LNCaP clone FGC (cell line): ENCODE results near the gene SEMA4F.
A peak's percentile ranks its signal among the peaks of the same experiment; 100 is the strongest.

Source experiments
- DNase-seq: peaks from one replicate; pipeline ENCODE4 v3.0.0-alpha.2; 2011; ENCODE audit warnings: low read depth
- H3K4me3 ChIP-seq: 2 replicates; pipeline ENCODE4 v1.5.1; 2011; ENCODE audit warnings: mild to moderate bottlenecking, low read depth, low read length, control low read depth
- TF ChIP-seq, protein P1 (sequence below): IDR thresholded peaks from 2 replicates; pipeline ENCODE4 v1.5.1; 2012; ENCODE audit warnings: mild to moderate bottlenecking; ENCODE audit not compliant: control insufficient read depth, insufficient read depth; ENCODE audit errors: extremely low read depth

Gene SEMA4F

DNA sequence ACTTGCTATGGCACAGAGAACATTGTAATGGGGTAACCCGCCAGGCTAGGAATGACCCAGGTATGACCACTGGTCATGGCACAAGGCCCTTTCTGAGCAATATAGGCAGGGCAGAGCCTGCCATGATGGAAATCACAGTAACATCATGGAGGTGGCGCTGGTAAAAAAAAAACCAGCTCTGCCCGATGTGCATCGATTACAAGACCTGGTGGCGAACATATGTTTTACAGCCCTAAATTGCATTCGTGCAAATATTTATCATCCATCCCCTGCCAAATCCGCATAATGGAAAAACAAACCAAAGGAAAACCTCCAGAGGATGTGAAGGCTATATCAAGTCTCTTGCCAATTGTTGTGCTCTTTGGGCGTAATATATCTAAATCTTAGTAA is 60.6 kb downstream of the SEMA4F start:
- H3K4me3 ChIP-seq: no peak overlapping the region
- no peak for DNase-seq
- TF ChIP-seq, protein P1, sequence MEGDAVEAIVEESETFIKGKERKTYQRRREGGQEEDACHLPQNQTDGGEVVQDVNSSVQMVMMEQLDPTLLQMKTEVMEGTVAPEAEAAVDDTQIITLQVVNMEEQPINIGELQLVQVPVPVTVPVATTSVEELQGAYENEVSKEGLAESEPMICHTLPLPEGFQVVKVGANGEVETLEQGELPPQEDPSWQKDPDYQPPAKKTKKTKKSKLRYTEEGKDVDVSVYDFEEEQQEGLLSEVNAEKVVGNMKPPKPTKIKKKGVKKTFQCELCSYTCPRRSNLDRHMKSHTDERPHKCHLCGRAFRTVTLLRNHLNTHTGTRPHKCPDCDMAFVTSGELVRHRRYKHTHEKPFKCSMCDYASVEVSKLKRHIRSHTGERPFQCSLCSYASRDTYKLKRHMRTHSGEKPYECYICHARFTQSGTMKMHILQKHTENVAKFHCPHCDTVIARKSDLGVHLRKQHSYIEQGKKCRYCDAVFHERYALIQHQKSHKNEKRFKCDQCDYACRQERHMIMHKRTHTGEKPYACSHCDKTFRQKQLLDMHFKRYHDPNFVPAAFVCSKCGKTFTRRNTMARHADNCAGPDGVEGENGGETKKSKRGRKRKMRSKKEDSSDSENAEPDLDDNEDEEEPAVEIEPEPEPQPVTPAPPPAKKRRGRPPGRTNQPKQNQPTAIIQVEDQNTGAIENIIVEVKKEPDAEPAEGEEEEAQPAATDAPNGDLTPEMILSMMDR: no peak

- TF ChIP-seq, protein P1: peak; percentile 67
- no peak for DNase-seq
- no peak overlapping the region for H3K4me3 ChIP-seq
Observed at GRCh38 chr2:74715081-74715791, 61.2 kb downstream of the SEMA4F start.

DNA sequence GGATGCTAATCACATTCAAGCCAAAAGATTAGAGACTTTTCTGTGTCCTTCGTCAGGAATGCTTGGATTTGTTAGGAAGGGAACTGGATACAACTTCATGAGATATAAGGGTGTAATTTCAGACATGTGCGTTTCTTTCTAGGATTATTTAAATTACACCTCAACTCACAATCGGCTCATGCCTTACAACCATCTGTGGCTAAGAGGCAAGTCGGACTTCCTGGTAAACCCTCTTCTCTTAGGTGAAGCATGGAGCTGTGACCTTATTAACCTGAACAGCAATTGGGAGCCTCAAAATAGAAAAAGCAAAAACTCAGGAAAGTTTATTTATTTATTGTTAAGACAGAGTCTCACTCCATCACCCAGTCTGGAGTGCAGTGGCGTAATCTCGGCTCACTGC is 61.8 kb downstream of the SEMA4F start:
- no peak overlapping the region for H3K4me3 ChIP-seq
- TF ChIP-seq, protein P1: no peak

GRCh38 chr2:74719066-74719465 is 65.0 kb downstream of the SEMA4F start:
- no peak overlapping the region for H3K4me3 ChIP-seq
- DNase-seq: no peak

More for the DNA sequence above, 61.8 kb downstream of the SEMA4F start:
- no peak for DNase-seq

DNA sequence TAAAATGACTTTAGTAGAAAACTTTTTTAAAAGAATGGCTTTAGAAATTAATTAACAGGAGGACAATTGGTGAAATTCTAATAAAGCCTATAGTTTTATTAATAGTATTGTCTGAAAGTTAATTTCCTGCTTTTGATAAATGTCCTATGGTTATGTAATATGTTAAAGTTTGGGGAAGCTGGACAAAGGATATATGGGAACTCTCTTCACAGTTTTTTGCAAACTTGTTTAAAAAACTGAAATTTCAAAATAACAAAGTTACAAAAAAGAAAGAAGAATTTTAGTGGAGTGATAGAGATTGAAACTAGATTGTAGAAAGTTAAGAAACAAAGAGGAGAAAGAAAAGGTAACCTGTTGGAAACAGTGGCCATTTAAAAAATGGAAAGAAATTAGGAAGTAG is 67.3 kb downstream of the SEMA4F start:
- no peak for DNase-seq
- no peak overlapping the region for H3K4me3 ChIP-seq
- TF ChIP-seq, protein P1: no peak

More at GRCh38 chr2:74719066-74719465, 65.0 kb downstream of the SEMA4F start:
- TF ChIP-seq, protein P1: no peak

GRCh38 chr2:74724496-74724895 is 70.4 kb downstream of the SEMA4F start:
- no peak overlapping the region for H3K4me3 ChIP-seq
- DNase-seq: no peak
- TF ChIP-seq, protein P1: no peak

DNA sequence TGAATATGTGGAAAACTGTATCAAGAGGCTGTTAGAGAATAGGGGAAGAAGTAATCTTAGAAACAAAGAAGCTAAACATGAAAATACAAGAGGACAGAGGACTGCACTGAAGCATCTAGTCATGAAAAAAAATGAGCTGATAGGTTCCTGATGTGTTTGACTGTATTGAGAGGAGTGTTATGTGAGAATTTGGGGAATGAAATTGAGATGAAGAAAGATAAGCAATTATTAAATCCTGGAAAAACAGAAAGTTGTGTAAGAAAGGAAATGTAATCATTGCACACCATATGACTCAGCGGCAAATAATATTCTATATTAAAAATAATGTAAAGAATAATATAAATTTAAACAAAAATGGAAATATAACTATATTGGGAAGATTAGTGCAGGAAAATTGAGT is 71.2 kb downstream of the SEMA4F start:
- TF ChIP-seq, protein P1: no peak
- no peak for DNase-seq

More for the DNA sequence above, 71.2 kb downstream of the SEMA4F start:
- H3K4me3 ChIP-seq: no peak overlapping the region
